GM12878 (cell line): Measurements from ENCODE around the gene IL10. TPM values are rescaled to one million over a fixed set of nuclear protein-coding genes. Genes with fewer than 3 reads are reported as not detected.

Source experiments
- BCL3 ChIP-seq: IDR thresholded peaks from 2 replicates; pipeline ENCODE4 v1.6.1; 2011; ENCODE audit warnings: borderline replicate concordance, low read depth, mild to moderate bottlenecking, moderate library complexity, low read length; ENCODE audit not compliant: insufficient read depth, poor library complexity, severe bottlenecking
- CBX5 ChIP-seq: sonication (generic); IDR thresholded peaks from 2 replicates; pipeline ENCODE4 v1.6.1; 2016; ENCODE audit warnings: low read depth, moderate library complexity, mild to moderate bottlenecking, inconsistent platforms
- CEBPB ChIP-seq, 2 experiments: fragments of 150-350 bp in 1 of 2; IDR thresholded peaks; 2 replicates each; pipeline ENCODE4 v1.6.1; 2012 to 2014; ENCODE audit warnings: low read depth in 2 of 2, low read length in 2 of 2, borderline replicate concordance in 1 of 2, inconsistent platforms in 1 of 2
- CUX1 ChIP-seq: IDR thresholded peaks from 2 replicates; pipeline ENCODE4 v1.6.1; 2012; ENCODE audit warnings: improper control_type of control experiment, low read depth, low read length; ENCODE audit not compliant: insufficient replicate concordance
- DPF2 ChIP-seq: fragments of 450-650 bp; IDR thresholded peaks from 2 replicates; pipeline ENCODE4 v1.6.1; 2017; ENCODE audit warnings: mild to moderate bottlenecking
- ESRRA ChIP-seq: IDR thresholded peaks from 2 replicates; pipeline ENCODE4 v1.6.1; 2012; ENCODE audit warnings: mild to moderate bottlenecking, low read length, improper control_type of control experiment
- HDGF ChIP-seq: fragments of 450-650 bp; IDR thresholded peaks from 2 replicates; pipeline ENCODE4 v1.6.1; 2016; ENCODE audit warnings: antibody characterized with exemption
- KLF5 ChIP-seq: fragments of 450-650 bp; IDR thresholded peaks from 2 replicates; pipeline ENCODE4 v1.6.1; 2014; ENCODE audit warnings: mild to moderate bottlenecking; ENCODE audit not compliant: partially characterized antibody
- MLLT1 ChIP-seq: fragments of 450-650 bp; IDR thresholded peaks from 2 replicates; pipeline ENCODE4 v1.6.1; 2016; ENCODE audit warnings: mild to moderate bottlenecking
- NBN ChIP-seq: fragments of 450-650 bp; IDR thresholded peaks from 2 replicates; pipeline ENCODE4 v1.6.1; 2016
- NFXL1 ChIP-seq: fragments of 450-650 bp; IDR thresholded peaks from 2 replicates; pipeline ENCODE4 v1.6.1; 2017; ENCODE audit warnings: antibody characterized with exemption, mild to moderate bottlenecking, borderline replicate concordance
- PAX5 ChIP-seq: IDR thresholded peaks from 2 replicates; pipeline ENCODE4 v1.6.1; 2011; ENCODE audit warnings: low read depth, low read length, borderline replicate concordance
- PAX8 ChIP-seq: fragments of 450-650 bp; IDR thresholded peaks from 2 replicates; pipeline ENCODE4 v1.6.1; 2017; ENCODE audit warnings: mild to moderate bottlenecking, moderate library complexity
- RBBP5 ChIP-seq: fragments of 200-600 bp; sonication (generic); conservative IDR thresholded peaks from 2 replicates; pipeline ENCODE4 v1.6.1; 2016
- RELB ChIP-seq: fragments of 450-650 bp; IDR thresholded peaks from 2 replicates; pipeline ENCODE4 v1.6.1; 2017; ENCODE audit warnings: low read depth, mild to moderate bottlenecking, moderate library complexity
- RUNX3 ChIP-seq: IDR thresholded peaks from 2 replicates; pipeline ENCODE4 v1.6.1; 2012; ENCODE audit warnings: low read length, inconsistent platforms
- SIX5 ChIP-seq: IDR thresholded peaks from 2 replicates; pipeline ENCODE4 v1.6.1; 2011; ENCODE audit warnings: mild to moderate bottlenecking, low read depth, low read length, moderate library complexity; ENCODE audit not compliant: severe bottlenecking
- SP1 ChIP-seq: IDR thresholded peaks from one replicate; pipeline ENCODE4 v1.6.1; 2011; ENCODE audit warnings: low read depth, low read length
- ZNF384 ChIP-seq: IDR thresholded peaks from 2 replicates; pipeline ENCODE4 v1.6.1; 2012; ENCODE audit warnings: low read depth, mild to moderate bottlenecking, low read length, improper control_type of control experiment, borderline replicate concordance
- ZNF622 ChIP-seq: fragments of 450-650 bp; IDR thresholded peaks from 2 replicates; pipeline ENCODE4 v1.6.1; 2017; ENCODE audit warnings: mild to moderate bottlenecking, inconsistent platforms
- polyA plus RNA-seq, 11 experiments: library from polyadenylated mRNA; depleted of rRNA in 4 of 11; unstranded in 6 of 11; stranded (reverse) in 5 of 11; fragments of >200 nt; fragmentation: Nextera tagmentation in 4 of 11; fragmentation: Illumina TruSeq in 1 of 11; extraction: Ambion mirVana in 4 of 11; extraction: Trizol in 1 of 11; gene quantifications; 1 replicate in 1 of 11; 2 replicates in 10 of 11; pipeline versions ENCODE4 v1.2.1 to v1.2.3, GENCODE V29; 2011 to 2016; ENCODE audit warnings: inconsistent platforms in 2 of 11, missing spikeins in 2 of 11, low read depth in 1 of 11
- total RNA-seq, 4 experiments: library from RNA; depleted of rRNA in 3 of 4; stranded (reverse); fragments of >200 nt in 3 of 4; fragmentation: Illumina TruSeq in 1 of 4; extraction: Trizol in 1 of 4; gene quantifications; 2 replicates each; pipeline versions ENCODE4 v1.2.1 to v1.2.3, GENCODE V29; 2013 to 2021

IL10 gene
- total and polyA plus RNA-seq, 10 of the 15 experiments (the other 5 are each of a cell fraction or from before 2014, with no cell fraction given), result 0.34 to 5.0 (median 1.1) TPM

- TF ChIP-seq KLF5, result peak; percentile 44
- TF ChIP-seq NBN, result no peak
- TF ChIP-seq NFXL1, result no peak
- no peak for TF ChIP-seq CBX5
- TF ChIP-seq RUNX3, result peak; percentile 98
- TF ChIP-seq BCL3, result no peak
- TF ChIP-seq DPF2, result peak; percentile 75; the same call in 1 of the 2 replicates
- no peak for TF ChIP-seq PAX8
- TF ChIP-seq SP1, result peak; percentile 54
- no peak for TF ChIP-seq RBBP5
- no peak for TF ChIP-seq SIX5
- TF ChIP-seq ZNF384, result no peak
- peak; percentile 86 for TF ChIP-seq RELB
- TF ChIP-seq ZNF622, result no peak
- TF ChIP-seq MLLT1, result peak; percentile 79; the same call in 1 of the 2 replicates
- TF ChIP-seq PAX5, result peak; percentile 86; the same call in 1 of the 2 replicates
- TF ChIP-seq CUX1, result no peak
- TF ChIP-seq ESRRA, result no peak
- TF ChIP-seq HDGF, result no peak
- TF ChIP-seq CEBPB (IDR thresholded peaks at IDR 0.05; ENCODE audit: borderline replicate concordance in 1 of 2, low read depth in 2 of 2, low read length in 2 of 2), result no peak
Measured at GRCh38 chr1:206782448-206782847, 10.2 kb upstream of the IL10 start (continued).
